ENCODE measurements around the gene ALPK3. TPM values are rescaled to one million over a fixed set of nuclear protein-coding genes. Genes with fewer than 3 reads are reported as not detected.

Gene ALPK3
- polyA plus RNA-seq, 1 donor (not counting 4 experiments of a cell fraction or from before 2014, with no cell fraction given) = 0.07 TPM

- no peak overlapping the region for H3K4me3 ChIP-seq (ENCODE audit: control insufficient read depth in 2 of 3, extremely low read depth in 1 of 3, insufficient read depth in 2 of 3, low read depth in 1 of 3, low read length in 3 of 3)
- no peaks in the 10 kb centered on the region for H3K9me1 ChIP-seq (ENCODE audit: control insufficient read depth, extremely low read depth, insufficient read depth, low read length)
- no peaks in the 10 kb centered on the region for H4K20me1 ChIP-seq (ENCODE audit: control insufficient read depth, extremely low read depth, insufficient read depth, low read length)
- dilution Hi-C loops (cut with MboI; ENCODE audit: extremely low pct_ligation_motif_present, low sequenced_read_pairs) = no loop called here
- H3K4me1 ChIP-seq (ENCODE audit: control insufficient read depth, extremely low read depth, insufficient read depth, low read length) = no peaks in the 10 kb centered on the region
- FAIRE-seq (no peak), DNase-seq (ENCODE audit: low read depth, low spot score) (peak; percentile 5)
- no peaks in the 10 kb centered on the region for H3K36me3 ChIP-seq (ENCODE audit: control insufficient read depth in 2 of 2, extremely low read depth in 1 of 2, insufficient read depth in 2 of 2, low read length in 2 of 2)
- TF ChIP-seq, protein P1, sequence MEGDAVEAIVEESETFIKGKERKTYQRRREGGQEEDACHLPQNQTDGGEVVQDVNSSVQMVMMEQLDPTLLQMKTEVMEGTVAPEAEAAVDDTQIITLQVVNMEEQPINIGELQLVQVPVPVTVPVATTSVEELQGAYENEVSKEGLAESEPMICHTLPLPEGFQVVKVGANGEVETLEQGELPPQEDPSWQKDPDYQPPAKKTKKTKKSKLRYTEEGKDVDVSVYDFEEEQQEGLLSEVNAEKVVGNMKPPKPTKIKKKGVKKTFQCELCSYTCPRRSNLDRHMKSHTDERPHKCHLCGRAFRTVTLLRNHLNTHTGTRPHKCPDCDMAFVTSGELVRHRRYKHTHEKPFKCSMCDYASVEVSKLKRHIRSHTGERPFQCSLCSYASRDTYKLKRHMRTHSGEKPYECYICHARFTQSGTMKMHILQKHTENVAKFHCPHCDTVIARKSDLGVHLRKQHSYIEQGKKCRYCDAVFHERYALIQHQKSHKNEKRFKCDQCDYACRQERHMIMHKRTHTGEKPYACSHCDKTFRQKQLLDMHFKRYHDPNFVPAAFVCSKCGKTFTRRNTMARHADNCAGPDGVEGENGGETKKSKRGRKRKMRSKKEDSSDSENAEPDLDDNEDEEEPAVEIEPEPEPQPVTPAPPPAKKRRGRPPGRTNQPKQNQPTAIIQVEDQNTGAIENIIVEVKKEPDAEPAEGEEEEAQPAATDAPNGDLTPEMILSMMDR (optimal IDR thresholded peaks at IDR 0.05 in 1 of 3, IDR thresholded peaks at IDR 0.05 in 1 of 3, conservative IDR thresholded peaks at IDR 0.05 in 1 of 3; ENCODE audit: extremely low read depth in 1 of 3, insufficient read depth in 2 of 3, low read length in 3 of 3) = no peak
- no peak for TF ChIP-seq EZH2 (IDR thresholded peaks at IDR 0.05; ENCODE audit: low read length)
- no peaks in the 10 kb centered on the region for H3K9me3 ChIP-seq (ENCODE audit: control insufficient read depth, low read depth, low read length)
- H3K27ac ChIP-seq (ENCODE audit: control insufficient read depth, insufficient read depth, low read length) = no peak overlapping the region
- H3K79me2 ChIP-seq (ENCODE audit: control insufficient read depth, insufficient read depth, low read length) = no peaks in the 10 kb centered on the region
- H3K27me3 ChIP-seq (ENCODE audit: control insufficient read depth, extremely low read depth, insufficient read depth, low read length) = no peaks in the 10 kb centered on the region
- H3K4me2 ChIP-seq (ENCODE audit: control insufficient read depth, extremely low read depth, insufficient read depth, low read depth, low read length) = peak overlapping the region; percentile 16
- no peak overlapping the region for H2AFZ ChIP-seq (ENCODE audit: control insufficient read depth, low read length)
- H3K9ac ChIP-seq (ENCODE audit: control insufficient read depth, extremely low read depth, insufficient read depth, low read length) = no peak overlapping the region
These were observed 12.3 kb downstream of the ALPK3 start for GRCh38 chr15:84829428-84829827.

DNA sequence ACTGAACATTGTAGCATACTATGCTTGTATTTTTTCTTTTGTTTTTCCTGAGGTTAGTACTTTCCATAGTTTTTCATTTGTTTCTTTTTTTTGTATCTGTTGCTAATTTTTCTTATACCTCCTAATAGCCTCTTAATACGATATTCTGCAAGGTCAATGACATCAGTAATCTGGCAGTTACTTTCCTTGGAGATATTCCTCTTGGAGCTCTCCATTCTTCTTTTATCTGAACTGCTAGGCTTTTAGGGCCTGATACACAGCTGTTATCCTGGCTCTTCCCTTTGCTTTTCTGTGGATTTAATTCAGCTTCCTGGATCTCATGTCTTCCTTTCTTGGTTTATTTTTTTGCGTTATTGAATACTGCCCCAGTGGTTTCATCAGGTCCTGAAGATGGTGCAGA lies 12.9 kb downstream of the ALPK3 start:
- no peak overlapping the region for H3K4me2 ChIP-seq (ENCODE audit: control insufficient read depth, extremely low read depth, insufficient read depth, low read depth, low read length)
- H3K9ac ChIP-seq (ENCODE audit: control insufficient read depth, extremely low read depth, insufficient read depth, low read length) = no peak overlapping the region
- dilution Hi-C loops (cut with MboI; ENCODE audit: extremely low pct_ligation_motif_present, low sequenced_read_pairs) = no loop called here
- no peaks in the 10 kb centered on the region for H4K20me1 ChIP-seq (ENCODE audit: control insufficient read depth, extremely low read depth, insufficient read depth, low read length)
- H3K9me3 ChIP-seq (ENCODE audit: control insufficient read depth, low read depth, low read length) = no peaks in the 10 kb centered on the region
- no peaks in the 10 kb centered on the region for H3K27me3 ChIP-seq (ENCODE audit: control insufficient read depth, extremely low read depth, insufficient read depth, low read length)
- DNase-seq (ENCODE audit: low read depth, low spot score) (no peak), FAIRE-seq (no peak)
- H3K27ac ChIP-seq (ENCODE audit: control insufficient read depth, insufficient read depth, low read length) = no peak overlapping the region
- no peaks in the 10 kb centered on the region for H3K4me1 ChIP-seq (ENCODE audit: control insufficient read depth, extremely low read depth, insufficient read depth, low read length)
- H3K79me2 ChIP-seq (ENCODE audit: control insufficient read depth, insufficient read depth, low read length) = no peaks in the 10 kb centered on the region
- H2AFZ ChIP-seq (ENCODE audit: control insufficient read depth, low read length) = no peak overlapping the region
- H3K4me3 ChIP-seq (ENCODE audit: control insufficient read depth in 2 of 3, extremely low read depth in 1 of 3, insufficient read depth in 2 of 3, low read depth in 1 of 3, low read length in 3 of 3) = no peak overlapping the region
- no peak for TF ChIP-seq EZH2 (IDR thresholded peaks at IDR 0.05; ENCODE audit: low read length)
- TF ChIP-seq, protein P1 (optimal IDR thresholded peaks at IDR 0.05 in 1 of 3, IDR thresholded peaks at IDR 0.05 in 1 of 3, conservative IDR thresholded peaks at IDR 0.05 in 1 of 3; ENCODE audit: extremely low read depth in 1 of 3, insufficient read depth in 2 of 3, low read length in 3 of 3) = no peak
- no peaks in the 10 kb centered on the region for H3K36me3 ChIP-seq (ENCODE audit: control insufficient read depth in 2 of 2, extremely low read depth in 1 of 2, insufficient read depth in 2 of 2, low read length in 2 of 2)
- H3K9me1 ChIP-seq (ENCODE audit: control insufficient read depth, extremely low read depth, insufficient read depth, low read length) = no peaks in the 10 kb centered on the region
